HG03066 (cell line): ENCODE results near the gene MB21D2.
"Not testable (repeated sequence)": the region's sequence is repeated elsewhere in the genome, so short reads cannot be mapped to it uniquely, and the experiment has no call there.

Source experiments
- ATAC-seq: cut with Tn5 transposase; IDR thresholded peaks from one replicate; pipeline ENCODE4 v1.9.1; 2021; ENCODE audit warnings: low read depth; ENCODE audit not compliant: unreplicated experiment

Gene MB21D2

GRCh38 chr3:192863091-192863420, 54.6 kb downstream of the MB21D2 start:
- no peak for ATAC-seq

DNA sequence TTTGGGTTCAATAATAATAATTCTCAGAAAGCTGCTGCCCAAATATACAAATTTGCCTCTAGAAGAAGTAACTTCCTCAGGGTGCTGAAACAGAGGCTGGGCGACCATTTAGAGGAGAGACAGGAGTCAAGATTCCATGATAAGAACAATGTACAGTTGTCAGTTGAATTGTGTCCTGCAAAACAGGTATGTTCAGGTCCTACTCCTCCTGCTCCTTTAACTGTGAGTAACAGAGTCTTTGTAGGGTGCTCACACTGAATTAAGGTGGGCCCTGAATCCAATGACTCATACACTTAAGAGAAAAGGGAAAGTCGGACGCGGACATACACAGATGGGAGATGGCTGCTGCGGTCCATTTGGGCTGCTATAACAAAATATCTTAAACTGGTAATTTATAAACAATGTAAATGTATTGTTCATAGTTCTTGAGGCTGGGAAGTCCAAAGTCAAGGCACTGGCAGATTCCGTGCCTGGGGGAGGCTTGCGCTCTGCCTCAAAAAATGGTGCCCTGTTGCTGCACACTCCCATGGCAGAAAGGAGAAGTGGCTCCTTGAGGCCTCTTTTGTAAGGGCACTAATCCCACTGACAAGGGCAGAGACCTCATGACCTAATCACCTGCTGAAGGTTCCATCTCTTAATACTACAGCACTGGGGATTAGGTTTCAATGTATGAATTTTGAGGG, 55.1 kb downstream of the MB21D2 start:
- ATAC-seq = no peak

GRCh38 chr3:192861972-192862371, 55.7 kb downstream of the MB21D2 start:
- ATAC-seq = no peak

- no peak for ATAC-seq
Measured at GRCh38 chr3:192860454-192860853, 57.2 kb downstream of the MB21D2 start.

DNA sequence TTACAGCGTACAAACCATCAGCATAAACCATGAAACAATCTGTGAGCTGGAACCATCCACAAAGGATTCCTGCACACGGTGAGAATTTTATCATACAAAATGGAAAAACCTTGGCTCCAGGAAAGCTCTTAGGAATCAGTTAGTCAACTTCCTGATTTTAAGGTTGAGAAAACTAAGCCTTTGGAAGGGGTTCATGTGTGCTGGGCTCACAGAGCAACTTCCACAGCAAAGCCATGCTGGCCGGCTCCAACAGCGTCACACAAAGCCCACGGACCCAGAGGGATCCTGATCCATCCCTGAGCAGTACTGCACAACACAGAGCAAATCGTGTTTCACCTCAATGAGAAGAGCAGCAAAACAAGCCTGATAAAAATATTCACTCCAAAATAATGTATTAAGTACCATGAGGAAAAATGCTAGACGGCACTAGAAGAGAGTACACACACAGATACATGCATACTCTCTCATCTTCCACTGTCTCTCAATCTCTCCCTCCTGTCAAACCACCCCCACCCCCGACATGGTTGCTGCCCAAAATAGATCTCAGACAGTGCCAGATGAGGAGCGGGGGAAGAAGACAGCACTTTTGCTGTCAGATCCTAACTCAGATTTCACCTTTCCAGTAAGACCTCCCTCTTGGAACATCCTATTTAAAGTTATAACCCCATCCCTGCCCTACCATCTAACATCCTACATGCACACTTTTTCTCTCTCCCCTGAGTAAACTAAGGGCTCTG, 58.6 kb downstream of the MB21D2 start:
- no peak for ATAC-seq

- no peak for ATAC-seq
Measured at GRCh38 chr3:192857260-192857661, 60.4 kb downstream of the MB21D2 start.

- no peak for ATAC-seq
Measured at GRCh38 chr3:192855434-192855833, 62.2 kb downstream of the MB21D2 start.

GRCh38 chr3:192851821-192852372, 65.8 kb downstream of the MB21D2 start:
- no peak for ATAC-seq

GRCh38 chr3:192850451-192850981, 67.1 kb downstream of the MB21D2 start:
- ATAC-seq = no peak

GRCh38 chr3:192849821-192850220, 67.8 kb downstream of the MB21D2 start:
- not testable (repeated sequence) for ATAC-seq

DNA sequence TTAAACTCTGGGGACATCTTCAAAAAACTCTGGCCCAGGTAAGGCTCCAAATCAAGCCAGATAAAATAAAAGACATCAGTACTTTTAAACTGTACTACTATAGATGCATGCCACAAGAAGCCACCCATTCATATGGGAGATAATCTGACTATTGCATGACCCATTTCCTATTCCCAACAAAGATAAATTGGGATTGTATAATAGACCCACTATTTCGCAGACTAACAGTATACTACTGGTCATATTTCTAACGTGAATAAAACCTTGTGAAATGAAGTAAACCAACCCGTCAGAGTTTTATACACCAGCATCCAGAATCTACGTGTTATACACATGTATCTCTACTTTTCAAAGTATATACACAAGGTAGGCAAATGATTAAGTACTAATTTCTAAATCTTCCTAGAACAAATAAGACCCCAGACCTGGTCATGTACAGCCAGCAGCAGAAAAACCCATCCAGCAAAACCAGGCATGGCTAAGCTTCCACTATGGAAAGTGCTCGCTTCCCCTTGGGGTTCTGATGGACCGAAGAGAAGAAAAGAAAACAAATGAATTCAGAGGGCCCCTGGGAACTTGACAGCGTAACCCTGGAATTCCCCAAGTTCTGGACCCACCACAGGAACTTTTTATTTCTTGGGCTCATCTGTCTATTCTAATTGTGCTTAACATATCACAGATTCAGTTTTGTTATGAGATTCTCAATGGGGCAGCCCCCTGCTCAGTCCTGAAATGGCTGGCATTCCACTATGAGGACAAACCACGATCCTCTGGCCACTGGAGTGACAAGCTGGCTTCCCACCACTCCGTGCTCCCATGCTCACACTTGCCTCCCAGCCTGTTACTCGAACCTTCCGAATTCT, 69.1 kb downstream of the MB21D2 start:
- ATAC-seq = no peak

GRCh38 chr3:192847941-192848340, 69.7 kb downstream of the MB21D2 start:
- ATAC-seq = no peak

GRCh38 chr3:192845526-192845855, 72.2 kb downstream of the MB21D2 start:
- no peak for ATAC-seq

DNA sequence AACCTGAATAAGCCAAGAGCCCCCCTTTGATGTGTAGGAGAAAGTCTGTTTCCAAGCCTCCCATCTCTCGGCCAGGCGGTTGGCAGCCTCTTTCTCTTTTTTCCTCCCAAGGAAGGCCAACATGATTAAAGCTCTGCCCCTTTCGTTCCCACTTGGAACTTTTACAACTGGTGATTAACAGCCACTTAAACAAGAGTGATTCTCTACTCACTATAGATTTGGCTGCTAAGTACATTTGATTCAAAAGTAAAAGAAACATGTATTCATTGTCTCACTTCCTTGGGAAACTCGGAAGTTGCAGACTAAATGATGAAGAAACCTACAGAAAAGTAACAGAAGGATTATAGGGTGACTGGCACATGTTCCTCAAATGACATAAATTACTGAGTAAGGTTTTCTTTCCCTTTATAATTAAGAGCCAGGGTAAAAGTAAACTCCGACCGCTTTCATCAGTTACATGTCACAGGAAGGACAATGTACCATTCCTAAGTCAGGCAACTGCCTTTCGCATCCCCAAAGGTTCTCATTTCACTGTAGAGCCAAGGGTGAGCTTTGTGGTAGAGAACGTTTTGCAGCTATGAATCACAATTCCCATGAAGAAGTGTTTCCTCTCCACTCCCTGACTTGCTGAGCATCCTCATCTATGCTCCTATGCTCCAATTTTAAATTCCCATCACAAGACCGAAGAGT, 72.7 kb downstream of the MB21D2 start:
- ATAC-seq = no peak

GRCh38 chr3:192844486-192844765, 73.2 kb downstream of the MB21D2 start:
- ATAC-seq = no peak

DNA sequence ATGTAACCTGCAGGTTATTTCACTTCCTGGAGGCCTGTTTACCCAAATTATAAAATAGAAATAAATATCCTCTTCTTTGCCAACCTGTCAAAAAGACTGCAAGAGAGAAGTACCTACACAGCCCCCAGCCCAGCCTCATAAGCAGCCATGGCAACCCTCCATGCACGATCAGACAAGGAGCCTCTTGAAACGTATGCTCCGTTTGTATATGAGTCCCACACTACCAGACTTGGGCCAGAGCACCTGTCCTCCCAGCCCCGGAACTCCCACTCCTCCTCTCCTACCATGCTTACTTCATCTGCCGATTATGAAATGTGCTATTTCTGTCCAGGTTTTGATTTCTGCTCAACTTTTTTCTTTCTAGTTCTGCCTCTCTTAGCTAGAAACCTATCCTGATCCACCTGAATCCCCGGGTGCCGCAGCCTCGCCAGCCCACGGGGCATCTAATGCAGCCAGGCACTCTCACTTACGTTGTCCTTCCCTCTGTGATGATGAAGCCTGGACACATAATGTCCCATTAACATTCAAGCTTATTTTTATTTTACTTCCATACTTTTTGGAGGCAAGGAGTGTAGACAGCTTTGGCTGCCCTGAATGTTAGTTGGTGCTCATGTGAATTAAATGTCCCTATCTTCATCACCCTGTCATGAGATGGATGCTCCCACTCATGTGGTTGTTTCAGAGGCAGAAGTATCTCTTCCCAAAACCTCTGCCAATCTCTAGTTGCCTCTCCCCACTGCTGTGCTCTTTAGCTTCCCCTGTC, 73.8 kb downstream of the MB21D2 start:
- no peak for ATAC-seq

DNA sequence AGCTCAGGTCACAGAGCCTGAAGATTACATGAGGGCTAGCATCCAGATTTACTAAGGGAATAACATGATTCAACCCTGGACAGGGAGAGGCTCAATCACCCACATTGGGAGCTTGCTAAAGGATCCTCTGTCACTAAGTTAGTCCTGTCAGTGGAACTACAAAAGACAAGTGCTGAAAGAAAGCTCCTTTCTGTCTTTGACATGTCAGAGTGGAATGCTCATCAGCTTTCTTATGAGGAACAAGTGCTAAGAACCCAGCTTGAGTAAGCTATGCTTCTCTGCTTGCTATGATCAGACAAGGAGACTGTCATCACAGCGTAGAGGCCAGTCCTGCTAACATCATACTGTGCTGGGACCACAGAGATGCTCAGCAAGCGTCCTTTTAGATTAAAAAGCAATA, 74.5 kb downstream of the MB21D2 start:
- ATAC-seq = no peak

DNA sequence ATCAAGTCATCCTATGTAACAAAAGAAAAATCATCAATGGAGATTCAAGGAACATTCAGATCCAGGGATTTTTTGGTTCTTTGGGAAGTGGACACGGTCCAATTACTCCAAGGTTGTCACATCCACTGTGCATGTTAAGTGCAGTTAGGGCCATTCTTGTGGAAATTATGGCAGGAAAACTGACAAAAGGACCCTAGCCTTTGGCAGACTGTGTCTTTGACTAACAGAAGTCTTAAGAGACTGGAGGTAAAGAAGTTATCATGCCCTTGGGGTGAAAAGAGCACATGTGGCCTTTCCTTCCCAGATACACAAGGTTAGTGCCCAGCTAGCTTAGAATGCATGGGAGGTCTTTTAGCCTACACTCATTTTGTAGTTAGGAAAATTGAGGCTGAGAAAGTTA, 74.9 kb downstream of the MB21D2 start:
- no peak for ATAC-seq

- no peak for ATAC-seq
Measured at GRCh38 chr3:192842138-192842537, 75.5 kb downstream of the MB21D2 start.

- no peak for ATAC-seq
Measured at GRCh38 chr3:192841428-192841827, 76.2 kb downstream of the MB21D2 start.
